Trophoblast cell (in vitro differentiated cells and primary cell): Measurements from ENCODE around the gene ATAD3A.
"Not testable (repeated sequence)": the region's sequence is repeated elsewhere in the genome, so short reads cannot be mapped to it uniquely, and the experiment has no call there.

Experiments used
- DNase-seq, 2 donors: peaks; one replicate each; pipeline ENCODE4 v3.0.0-alpha.2; 2016
- H2AFZ ChIP-seq: 2 replicates; pipeline ENCODE4 v1.6.1; 2013; ENCODE audit warnings: low read length, moderate library complexity, mild to moderate bottlenecking; ENCODE audit not compliant: insufficient read depth, poor library complexity
- H2AK5ac ChIP-seq: 2 replicates; pipeline ENCODE4 v1.6.1; 2013; ENCODE audit warnings: mild to moderate bottlenecking, low read length
- H2BK120ac ChIP-seq: 2 replicates; pipeline ENCODE4 v1.6.1; 2013; ENCODE audit warnings: low read length, mild to moderate bottlenecking, moderate library complexity; ENCODE audit not compliant: insufficient read depth, poor library complexity
- H2BK12ac ChIP-seq: 2 replicates; pipeline ENCODE4 v1.6.1; 2013; ENCODE audit warnings: mild to moderate bottlenecking, low read length, moderate library complexity
- H2BK5ac ChIP-seq: 2 replicates; pipeline ENCODE4 v1.6.1; 2013; ENCODE audit warnings: low read length, low read depth, moderate library complexity, mild to moderate bottlenecking; ENCODE audit not compliant: poor library complexity
- H3K14ac ChIP-seq: 2 replicates; pipeline ENCODE4 v1.6.1; 2013; ENCODE audit warnings: mild to moderate bottlenecking, low read length
- H3K18ac ChIP-seq: 2 replicates; pipeline ENCODE4 v1.6.1; 2013; ENCODE audit warnings: mild to moderate bottlenecking, low read length
- H3K23ac ChIP-seq: 2 replicates; pipeline ENCODE4 v1.6.1; 2013; ENCODE audit warnings: low read length
- H3K27ac ChIP-seq: 2 replicates; pipeline ENCODE4 v1.5.1; 2013; ENCODE audit warnings: low read depth, mild to moderate bottlenecking, inconsistent platforms, low read length, moderate library complexity
- H3K27me3 ChIP-seq: 2 replicates; pipeline ENCODE4 v1.6.1; 2013; ENCODE audit warnings: inconsistent platforms, mild to moderate bottlenecking, low read length, moderate library complexity; ENCODE audit not compliant: insufficient read depth
- H3K36me3 ChIP-seq, 2 experiments: 1 replicate in 1 of 2; 2 replicates in 1 of 2; pipeline ENCODE4 v1.6.1; 2013; ENCODE audit warnings: low read length in 2 of 2, mild to moderate bottlenecking in 2 of 2, moderate library complexity in 1 of 2; ENCODE audit not compliant: insufficient read depth in 2 of 2, control insufficient read depth in 1 of 2
- H3K4ac ChIP-seq: 2 replicates; pipeline ENCODE4 v1.6.1; 2013; ENCODE audit warnings: low read depth, mild to moderate bottlenecking, low read length, moderate library complexity
- H3K4me1 ChIP-seq, 2 experiments: 1 replicate in 1 of 2; 2 replicates in 1 of 2; pipeline ENCODE4 v1.6.1; 2013; ENCODE audit warnings: low read length in 2 of 2, mild to moderate bottlenecking in 2 of 2, moderate library complexity in 1 of 2; ENCODE audit not compliant: insufficient read depth in 2 of 2, control insufficient read depth in 1 of 2
- H3K4me2 ChIP-seq: 2 replicates; pipeline ENCODE4 v1.6.1; 2013; ENCODE audit warnings: inconsistent platforms, mild to moderate bottlenecking, low read length, moderate library complexity
- H3K4me3 ChIP-seq: 2 replicates; pipeline ENCODE4 v1.5.1; 2013; ENCODE audit warnings: mild to moderate bottlenecking, low read depth, low read length, inconsistent platforms
- H3K79me1 ChIP-seq: one replicate; pipeline ENCODE4 v1.6.1; 2013; ENCODE audit warnings: low read length
- H3K79me2 ChIP-seq: 2 replicates; pipeline ENCODE4 v1.6.1; 2013; ENCODE audit warnings: low read length, mild to moderate bottlenecking; ENCODE audit not compliant: control insufficient read depth, insufficient read depth, poor library complexity
- H3K9ac ChIP-seq: 2 replicates; pipeline ENCODE4 v1.6.1; 2013; ENCODE audit warnings: mild to moderate bottlenecking, low read length
- H3K9me3 ChIP-seq: 2 replicates; pipeline ENCODE4 v1.6.1; 2013; ENCODE audit warnings: low read depth, mild to moderate bottlenecking, control low read depth, inconsistent platforms, low read length; ENCODE audit not compliant: insufficient read depth
- H4K12ac ChIP-seq: 2 replicates; pipeline ENCODE4 v1.6.1; 2013; ENCODE audit warnings: low read depth, mild to moderate bottlenecking, low read length, moderate library complexity
- H4K8ac ChIP-seq: 2 replicates; pipeline ENCODE4 v1.6.1; 2013; ENCODE audit warnings: low read depth, mild to moderate bottlenecking, low read length, moderate library complexity
- H4K91ac ChIP-seq: one replicate; pipeline ENCODE4 v1.6.1; 2013; ENCODE audit warnings: low read depth, mild to moderate bottlenecking, low read length, moderate library complexity
- WGBS: extraction: QIAGEN DNeasy Blood & Tissue Kit; methylation state at CpG from one replicate; pipeline ENCODE4 v1.1.7; 2013; ENCODE audit warnings: missing lambda C conversion rate; ENCODE audit not compliant: insufficient read length, insufficient coverage; ENCODE audit errors: extremely low coverage; 5-methylcytosine and 5-hydroxymethylcytosine counted together

ATAD3A gene

DNA sequence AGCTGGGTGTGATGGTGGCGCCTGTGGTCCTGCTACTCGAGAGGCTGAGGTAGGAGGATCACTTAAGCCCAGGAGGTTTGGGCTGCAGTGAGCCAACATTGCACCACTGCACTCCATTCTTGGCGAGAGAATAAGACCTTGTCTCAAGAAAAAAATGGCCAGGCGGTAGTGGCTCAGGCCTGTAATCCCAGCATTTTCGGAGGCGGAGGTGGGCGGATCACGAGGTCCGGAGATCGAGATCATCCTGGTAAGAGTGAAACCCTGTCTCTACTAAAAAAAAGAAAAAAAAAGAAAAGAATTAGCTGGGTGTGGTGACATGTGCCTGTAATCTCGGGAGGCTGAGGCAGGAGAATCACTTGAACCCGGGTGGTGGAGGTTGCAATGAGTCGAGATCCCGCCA lies 29.1 kb upstream of the ATAD3A start:
- no peak overlapping the region for H2BK5ac ChIP-seq
- H3K14ac ChIP-seq: no peak overlapping the region
- H3K9me3 ChIP-seq: peaks cover 8% of the 10 kb centered on the region
- no peak overlapping the region for H3K27ac ChIP-seq
- no peak overlapping the region for H3K23ac ChIP-seq
- H4K91ac ChIP-seq: no peak overlapping the region
- H3K18ac ChIP-seq: no peak overlapping the region
- no peaks in the 10 kb centered on the region for H3K27me3 ChIP-seq
- peaks cover 72 to 76% of the 10 kb centered on the region in 2 experiments for H3K36me3 ChIP-seq
- no peak overlapping the region for H2BK120ac ChIP-seq
- no peaks in the 10 kb centered on the region for H3K79me1 ChIP-seq
- H3K4me2 ChIP-seq: no peak overlapping the region
- H3K4me3 ChIP-seq: no peak overlapping the region
- no peaks in the 10 kb centered on the region for H3K4me1 ChIP-seq
- H3K4ac ChIP-seq: no peak overlapping the region
- H2BK12ac ChIP-seq: no peak overlapping the region
- no peak overlapping the region for H2AFZ ChIP-seq
- no peak overlapping the region for H4K8ac ChIP-seq
- no peak overlapping the region for H4K12ac ChIP-seq
- H2AK5ac ChIP-seq: no peak overlapping the region
- H3K79me2 ChIP-seq: no peaks in the 10 kb centered on the region
- H3K9ac ChIP-seq: no peak overlapping the region
- DNase-seq: no peak
- no CpG with 5 or more reads among the region's 14 CpGs for WGBS

DNA sequence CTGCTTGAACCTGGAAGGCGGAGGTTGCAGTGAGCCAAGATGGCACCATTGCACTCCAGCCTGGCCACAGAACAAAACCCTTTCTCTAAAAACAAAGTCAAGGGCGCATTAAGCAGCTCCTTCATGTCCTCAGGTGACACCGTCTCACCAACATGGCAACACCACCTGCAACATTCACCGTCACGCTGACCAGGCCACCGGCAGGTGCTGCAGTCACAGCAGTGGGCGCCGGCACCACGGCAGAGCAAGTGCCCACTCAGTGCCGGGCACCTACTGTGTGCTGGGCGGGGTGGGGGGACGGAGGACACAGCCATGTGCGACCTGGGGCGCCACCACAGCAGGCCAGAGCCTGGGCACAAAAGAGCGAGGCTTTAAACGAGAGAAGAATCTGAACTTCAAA lies 28.2 kb upstream of the ATAD3A start:
- H2AFZ ChIP-seq: no peak overlapping the region
- H4K91ac ChIP-seq: no peak overlapping the region

DNA sequence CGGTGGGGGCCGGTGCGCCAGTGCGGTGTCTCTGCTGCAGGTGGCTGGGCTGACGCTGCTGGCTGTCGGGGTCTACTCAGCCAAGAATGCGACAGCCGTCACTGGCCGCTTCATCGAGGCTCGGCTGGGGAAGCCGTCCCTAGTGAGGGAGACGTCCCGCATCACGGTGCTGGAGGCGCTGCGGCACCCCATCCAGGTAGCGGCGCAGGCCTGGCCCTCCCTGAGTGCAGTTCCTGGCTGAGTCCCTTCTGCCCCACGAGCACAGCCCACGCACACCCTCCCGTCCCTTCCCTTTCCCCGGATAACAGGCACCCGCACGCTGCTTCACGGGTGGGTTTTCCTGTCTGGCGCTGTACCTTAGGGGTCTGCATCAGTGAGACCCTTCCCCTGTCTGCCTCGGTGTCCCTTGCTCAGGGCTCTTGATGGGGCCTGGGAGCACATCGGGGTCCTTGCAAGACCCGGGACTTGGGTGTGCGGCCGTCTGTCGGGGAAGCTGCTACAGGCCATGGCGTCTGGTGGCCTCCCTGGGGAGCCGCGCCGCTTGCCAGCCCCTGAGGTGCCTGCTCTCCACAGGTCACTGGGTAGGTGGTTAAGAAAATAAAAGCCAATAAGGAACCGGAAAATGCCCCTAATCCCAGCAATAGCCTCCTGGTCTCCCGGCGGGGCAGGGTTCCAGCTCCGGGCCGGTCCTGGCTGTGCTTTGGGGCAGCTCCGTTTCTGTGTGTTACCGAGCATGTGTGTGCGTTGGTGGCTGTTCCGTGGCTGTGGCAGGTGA lies 26.8 kb upstream of the ATAD3A start:
- H2AK5ac ChIP-seq: not testable (repeated sequence)

More for the DNA sequence above, 28.2 kb upstream of the ATAD3A start:
- Histone ChIP-seq H3K27ac (no peak overlapping the region), H2BK120ac (no peak overlapping the region), H2BK12ac (no peak overlapping the region), H3K79me2 (no peaks in the 10 kb centered on the region), H2AK5ac (no peak overlapping the region), H3K14ac (no peak overlapping the region), H4K12ac (no peak overlapping the region), H3K79me1 (no peaks in the 10 kb centered on the region), H3K4ac (no peak overlapping the region), H3K4me2 (no peak overlapping the region), H3K18ac (no peak overlapping the region), H3K36me3 (peaks cover 74 to 77% of the 10 kb centered on the region in 2 experiments), H3K9ac (no peak overlapping the region), H3K4me3 (no peak overlapping the region), H4K8ac (no peak overlapping the region), H3K27me3 (no peaks in the 10 kb centered on the region), H2BK5ac (no peak overlapping the region), H3K9me3 (peaks cover 7% of the 10 kb centered on the region), H3K4me1 (no peaks in the 10 kb centered on the region), H3K23ac (no peak overlapping the region)
- WGBS: no CpG with 5 or more reads among the region's 16 CpGs
- DNase-seq: no peak

DNA sequence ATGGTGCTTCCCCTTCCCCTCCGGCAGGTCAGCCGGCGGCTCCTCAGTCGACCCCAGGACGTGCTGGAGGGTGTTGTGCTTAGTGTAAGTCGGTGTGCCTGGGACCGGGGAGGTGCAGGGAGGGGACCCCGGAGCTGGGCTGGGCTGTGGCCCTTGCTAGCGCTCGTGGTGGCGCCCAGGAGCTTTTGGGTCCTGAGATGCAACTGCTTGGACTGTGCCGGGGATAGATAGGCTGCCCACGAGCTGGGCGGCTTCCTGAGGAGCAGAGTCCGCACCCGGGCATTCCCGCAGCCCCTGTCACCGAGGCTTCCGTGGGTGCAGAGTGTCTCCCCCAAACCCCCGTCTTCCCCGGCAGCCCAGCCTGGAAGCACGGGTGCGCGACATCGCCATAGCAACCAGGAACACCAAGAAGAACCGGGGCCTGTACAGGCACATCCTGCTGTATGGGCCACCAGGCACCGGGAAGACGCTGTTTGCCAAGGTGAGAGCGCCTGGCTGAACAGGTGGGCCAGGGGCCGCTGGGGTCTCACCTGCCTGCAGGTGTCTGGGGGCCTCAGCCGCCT lies 26.1 kb upstream of the ATAD3A start:
- no CpG with 5 or more reads among the region's 31 CpGs for WGBS
- not testable (repeated sequence) for H3K18ac ChIP-seq, H3K27me3 ChIP-seq, H3K4ac ChIP-seq, H2BK12ac ChIP-seq, H3K79me2 ChIP-seq, H3K23ac ChIP-seq, H3K9me3 ChIP-seq, H3K4me1 ChIP-seq, H3K79me1 ChIP-seq, H2AFZ ChIP-seq, H4K8ac ChIP-seq, H3K14ac ChIP-seq, H3K4me3 ChIP-seq, H3K4me2 ChIP-seq, DNase-seq, H3K27ac ChIP-seq, H2AK5ac ChIP-seq, H2BK120ac ChIP-seq, H3K9ac ChIP-seq, H4K12ac ChIP-seq, H4K91ac ChIP-seq, H2BK5ac ChIP-seq
- peaks cover 76 to 79% of the 10 kb centered on the region in 2 experiments for H3K36me3 ChIP-seq

More for the DNA sequence above, 26.8 kb upstream of the ATAD3A start:
- not testable (repeated sequence) for H2BK12ac ChIP-seq, H3K4me2 ChIP-seq, H3K79me2 ChIP-seq, H3K27ac ChIP-seq, H3K18ac ChIP-seq, H3K9me3 ChIP-seq, H3K14ac ChIP-seq, H3K9ac ChIP-seq, H4K12ac ChIP-seq, H3K79me1 ChIP-seq, H2BK120ac ChIP-seq, H4K91ac ChIP-seq, H4K8ac ChIP-seq, H2AFZ ChIP-seq, H3K4me1 ChIP-seq, H3K4me3 ChIP-seq, H3K4ac ChIP-seq, H3K23ac ChIP-seq, H3K27me3 ChIP-seq, DNase-seq, H2BK5ac ChIP-seq
- peaks cover 76 to 79% of the 10 kb centered on the region in 2 experiments for H3K36me3 ChIP-seq
- whole genome bisulfite sequencing: no CpG with 5 or more reads among the region's 46 CpGs
